NCI-H1694 (cell line): ENCODE data around the gene RBBP7.

Experiments
- DNase-seq: peaks from one replicate; lab custom pipeline; 2025; lab: John Stamatoyannopoulos, UW

RBBP7 gene

DNA sequence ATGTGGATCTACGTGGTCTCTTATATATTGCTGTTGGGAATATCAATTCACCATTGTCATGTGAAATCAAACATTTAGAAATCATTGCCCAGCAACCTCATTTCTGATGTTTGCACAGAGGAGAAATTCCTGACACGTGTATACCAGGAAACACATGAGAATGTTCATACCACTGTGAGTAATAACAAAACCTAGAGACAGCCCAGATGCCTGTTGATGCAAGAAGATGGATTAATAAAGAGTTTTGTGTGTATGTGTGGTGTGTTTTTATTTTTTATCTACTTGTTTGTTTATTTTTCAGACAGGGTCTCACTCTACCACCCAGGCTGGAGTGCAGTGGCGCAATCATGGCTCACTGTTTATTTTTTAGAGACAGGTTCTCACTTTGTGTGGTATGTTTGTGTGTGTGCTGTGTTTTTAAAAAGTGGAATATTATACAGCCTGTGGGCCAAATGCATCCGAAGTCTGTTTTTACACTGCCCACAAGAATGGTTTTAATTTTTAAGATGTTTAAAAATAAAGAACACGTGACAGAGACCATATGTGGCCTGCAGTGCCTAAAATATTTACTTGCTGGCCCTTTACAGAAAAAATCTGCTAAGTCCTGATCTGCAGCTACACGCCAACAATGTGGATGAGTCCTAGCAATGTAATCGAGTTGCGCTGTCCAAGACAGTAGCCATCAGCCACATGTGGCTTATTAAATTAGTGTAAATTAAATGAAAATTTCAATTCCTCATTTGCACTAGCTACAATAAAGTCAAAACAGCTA is 44.7 kb downstream of the RBBP7 start:
- no peak for DNase-seq

DNA sequence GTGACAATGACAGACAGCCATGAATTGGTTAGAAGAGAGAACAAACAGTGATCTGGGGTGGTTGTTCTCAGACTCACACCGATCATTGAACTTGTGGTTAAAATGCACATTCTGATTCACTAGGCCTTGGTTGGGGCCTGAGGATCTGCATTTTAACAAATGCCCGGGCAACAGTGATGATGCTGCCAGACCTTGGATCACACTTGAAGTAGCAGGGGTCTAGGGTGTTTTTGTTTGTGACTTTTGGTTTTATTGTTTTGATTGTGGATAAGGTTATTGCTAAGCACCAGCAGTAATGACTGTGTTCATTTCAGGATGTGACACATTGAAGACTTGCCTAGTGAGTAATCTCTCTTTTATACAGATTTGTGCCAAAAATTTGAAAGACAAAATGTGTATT is 47.4 kb downstream of the RBBP7 start:
- DNase-seq, result no peak

DNA sequence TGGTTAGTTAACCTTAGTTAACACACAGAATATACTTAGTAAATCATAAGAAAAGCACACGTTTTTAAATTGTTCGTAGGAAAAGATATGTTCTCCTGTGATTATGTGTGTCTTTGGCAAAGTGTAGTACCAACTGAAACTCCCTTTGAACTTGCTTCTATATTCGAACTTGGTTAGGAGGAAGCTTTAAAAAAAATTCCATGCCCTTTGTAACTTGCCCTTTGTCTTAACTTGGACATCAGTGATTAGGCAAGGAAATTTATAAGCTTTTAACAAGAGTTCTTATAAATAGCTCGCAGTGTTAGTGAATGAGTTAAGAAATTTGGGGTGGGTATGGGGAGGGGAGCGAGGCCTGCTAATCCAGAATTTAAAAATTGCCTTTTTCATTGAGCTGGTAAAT is 50.5 kb downstream of the RBBP7 start:
- no peak for DNase-seq

DNA sequence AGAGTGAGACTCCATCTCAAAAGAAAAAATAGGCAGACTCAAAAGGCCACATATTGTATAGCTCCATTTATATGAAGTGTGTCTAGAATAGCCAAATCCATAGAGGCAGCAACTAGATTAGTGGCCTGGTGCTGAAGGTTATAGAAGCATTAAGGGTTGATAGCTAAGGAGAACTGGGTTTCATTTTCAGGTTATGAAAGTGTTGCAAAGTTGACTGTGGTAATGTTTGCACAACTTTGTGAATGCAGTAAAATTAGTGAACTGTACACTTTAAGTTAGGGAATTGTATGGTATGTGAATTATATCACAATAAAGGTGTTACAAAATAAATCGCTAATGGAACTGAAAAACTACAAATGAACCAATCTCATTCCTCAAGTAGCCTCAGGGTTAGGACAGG is 55.6 kb downstream of the RBBP7 start:
- DNase-seq, result no peak

DNA sequence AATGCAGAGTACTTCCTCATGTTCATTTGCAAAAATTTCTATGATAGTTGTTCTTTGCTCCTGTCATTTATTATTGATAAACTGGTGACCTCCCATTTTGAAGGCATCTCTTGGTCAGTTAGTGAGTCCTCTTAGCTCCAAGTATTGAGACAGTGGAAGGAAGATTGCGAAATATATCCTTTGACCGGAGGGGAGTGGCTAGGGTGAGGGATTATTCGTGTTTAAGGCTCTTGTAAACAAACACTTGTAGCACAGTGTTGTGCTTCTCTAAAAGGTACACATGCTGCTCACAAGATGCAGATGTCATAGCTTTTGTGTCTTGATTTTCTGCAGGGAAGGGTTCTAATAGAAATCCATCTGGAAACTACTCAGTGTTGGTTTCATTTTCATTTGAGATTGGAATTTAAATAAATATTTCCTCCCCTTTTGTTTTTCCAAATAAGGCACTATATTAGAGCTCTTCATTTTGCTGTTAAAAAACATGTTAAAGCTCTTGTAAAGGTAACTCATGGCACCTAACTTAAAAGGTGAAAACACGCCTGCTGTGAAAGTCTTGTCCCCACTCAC is 62.1 kb downstream of the RBBP7 start:
- no peak for DNase-seq

DNA sequence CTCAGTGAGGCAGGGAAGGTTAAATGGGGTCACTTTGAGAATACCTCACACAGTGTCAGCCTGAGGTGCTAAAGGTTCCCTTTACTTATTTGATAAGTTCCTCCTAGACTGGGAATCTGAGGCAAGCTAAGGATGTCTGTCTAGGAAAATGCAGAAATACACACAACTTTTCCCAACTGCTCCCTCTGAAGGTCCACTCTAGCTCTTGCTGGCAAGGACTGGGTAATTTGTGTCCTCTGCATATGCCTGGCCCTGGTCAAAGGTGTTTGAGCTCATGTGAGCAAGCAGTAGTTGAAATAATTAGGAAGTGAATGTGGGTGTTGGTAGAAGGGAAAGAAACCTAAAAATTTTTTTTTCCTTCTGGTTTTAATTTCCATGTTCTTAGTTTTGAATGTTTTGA is 62.6 kb downstream of the RBBP7 start:
- no peak for DNase-seq

DNA sequence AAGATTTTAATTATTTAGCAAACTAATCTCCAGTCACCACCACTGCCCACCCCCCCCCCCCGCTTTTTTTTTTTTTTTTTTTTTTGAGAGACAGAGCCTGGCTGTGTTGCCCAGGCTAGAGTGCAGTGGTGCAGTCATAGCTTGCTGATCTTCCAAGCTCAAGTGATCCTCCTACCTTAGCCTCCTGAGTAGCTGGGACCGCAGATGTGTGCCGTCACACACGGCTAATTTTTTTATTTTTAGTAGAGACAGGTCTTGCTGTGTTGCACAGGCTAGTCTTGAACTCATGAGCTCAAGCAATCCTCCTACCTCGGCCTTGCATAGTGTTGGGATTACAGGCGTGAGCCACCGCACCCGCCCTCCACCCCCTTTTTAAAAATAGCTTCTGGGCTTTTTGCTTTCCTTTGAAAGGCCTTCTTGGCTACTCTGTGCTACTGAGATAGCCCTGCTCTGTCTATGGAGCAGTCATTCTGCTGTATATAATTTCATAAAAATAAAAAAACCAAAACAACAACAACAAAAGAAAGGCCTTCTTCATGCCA is 65.2 kb downstream of the RBBP7 start:
- no peak for DNase-seq

DNA sequence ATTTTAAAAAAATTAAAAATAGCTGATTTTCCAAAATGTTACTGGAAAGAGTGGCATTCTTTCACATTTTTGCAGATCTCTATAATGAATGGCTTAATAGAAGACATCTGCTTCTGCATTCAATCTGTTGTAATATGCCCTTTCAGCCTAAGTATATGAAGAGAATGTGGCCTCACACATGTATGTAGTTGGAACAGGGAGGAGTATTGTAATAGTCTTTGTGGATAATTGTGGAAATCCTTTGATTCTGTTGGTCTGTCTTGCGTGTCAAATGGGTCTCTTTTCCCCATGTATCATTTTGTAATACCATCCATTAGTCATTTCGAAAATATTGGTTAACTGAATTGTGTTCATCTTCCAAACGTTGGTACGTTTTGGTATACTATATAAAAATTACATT is 72.3 kb downstream of the RBBP7 start:
- DNase-seq, result no peak

DNA sequence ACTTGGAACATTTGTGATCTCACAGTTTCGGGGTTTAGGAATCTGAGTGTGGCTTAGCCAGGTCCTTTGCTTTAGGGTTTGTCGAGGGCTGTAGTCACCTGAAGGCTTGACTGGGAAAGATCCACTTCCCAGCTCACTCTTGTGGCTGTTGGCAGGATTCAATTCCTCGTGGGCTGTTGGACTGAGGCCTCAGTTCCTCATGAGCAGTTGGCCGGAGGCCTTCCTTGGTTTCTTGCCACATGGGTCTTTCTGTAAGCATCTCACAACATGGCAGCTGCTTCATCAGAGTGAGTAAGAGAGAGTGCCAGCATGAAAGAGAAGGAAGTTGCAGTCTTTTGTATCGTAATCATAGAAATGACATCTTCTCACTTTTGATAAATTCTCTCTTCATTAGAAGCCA is 72.8 kb downstream of the RBBP7 start:
- no peak for DNase-seq

DNA sequence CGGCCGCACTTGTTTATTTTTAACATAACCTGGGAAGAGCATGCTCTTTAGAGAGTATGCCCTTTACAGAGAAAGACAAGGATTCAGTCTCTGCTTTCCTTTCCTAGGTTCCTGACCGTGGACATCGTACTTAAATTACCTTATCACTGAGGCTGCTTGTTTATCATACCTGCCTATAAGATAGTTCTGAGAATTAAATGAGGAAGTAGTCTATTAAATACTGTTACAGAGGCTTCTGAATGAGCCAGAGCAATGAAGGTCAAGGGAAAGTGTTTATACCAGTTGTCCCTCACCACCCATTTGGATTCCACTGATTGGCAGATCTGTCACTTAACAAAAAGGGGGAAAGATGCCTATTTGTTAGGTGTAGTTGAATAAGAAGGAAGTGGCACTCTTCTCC is 73.9 kb downstream of the RBBP7 start:
- DNase-seq, result no peak
